Epithelial cell of prostate (primary cell): Measurements from ENCODE around the gene REXO5.
"Not testable (repeated sequence)": the region's sequence is repeated elsewhere in the genome, so short reads cannot be mapped to it uniquely, and the experiment has no call there.

ENCODE experiments used
- DNase-seq: peaks from one replicate; pipeline ENCODE4 v3.0.0-alpha.2; 2011; ENCODE audit warnings: low read depth, low spot score
- H3K27ac ChIP-seq: fragments of 450-650 bp; 2 replicates; pipeline ENCODE4 v1.5.1; 2017; ENCODE audit warnings: mild to moderate bottlenecking

REXO5 gene, protein sequence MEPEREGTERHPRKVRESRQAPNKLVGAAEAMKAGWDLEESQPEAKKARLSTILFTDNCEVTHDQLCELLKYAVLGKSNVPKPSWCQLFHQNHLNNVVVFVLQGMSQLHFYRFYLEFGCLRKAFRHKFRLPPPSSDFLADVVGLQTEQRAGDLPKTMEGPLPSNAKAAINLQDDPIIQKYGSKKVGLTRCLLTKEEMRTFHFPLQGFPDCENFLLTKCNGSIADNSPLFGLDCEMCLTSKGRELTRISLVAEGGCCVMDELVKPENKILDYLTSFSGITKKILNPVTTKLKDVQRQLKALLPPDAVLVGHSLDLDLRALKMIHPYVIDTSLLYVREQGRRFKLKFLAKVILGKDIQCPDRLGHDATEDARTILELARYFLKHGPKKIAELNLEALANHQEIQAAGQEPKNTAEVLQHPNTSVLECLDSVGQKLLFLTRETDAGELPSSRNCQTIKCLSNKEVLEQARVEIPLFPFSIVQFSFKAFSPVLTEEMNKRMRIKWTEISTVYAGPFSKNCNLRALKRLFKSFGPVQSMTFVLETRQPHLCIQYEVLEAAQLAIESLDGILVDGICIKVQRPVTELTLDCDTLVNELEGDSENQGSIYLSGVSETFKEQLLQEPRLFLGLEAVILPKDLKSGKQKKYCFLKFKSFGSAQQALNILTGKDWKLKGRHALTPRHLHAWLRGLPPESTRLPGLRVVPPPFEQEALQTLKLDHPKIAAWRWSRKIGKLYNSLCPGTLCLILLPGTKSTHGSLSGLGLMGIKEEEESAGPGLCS

DNA sequence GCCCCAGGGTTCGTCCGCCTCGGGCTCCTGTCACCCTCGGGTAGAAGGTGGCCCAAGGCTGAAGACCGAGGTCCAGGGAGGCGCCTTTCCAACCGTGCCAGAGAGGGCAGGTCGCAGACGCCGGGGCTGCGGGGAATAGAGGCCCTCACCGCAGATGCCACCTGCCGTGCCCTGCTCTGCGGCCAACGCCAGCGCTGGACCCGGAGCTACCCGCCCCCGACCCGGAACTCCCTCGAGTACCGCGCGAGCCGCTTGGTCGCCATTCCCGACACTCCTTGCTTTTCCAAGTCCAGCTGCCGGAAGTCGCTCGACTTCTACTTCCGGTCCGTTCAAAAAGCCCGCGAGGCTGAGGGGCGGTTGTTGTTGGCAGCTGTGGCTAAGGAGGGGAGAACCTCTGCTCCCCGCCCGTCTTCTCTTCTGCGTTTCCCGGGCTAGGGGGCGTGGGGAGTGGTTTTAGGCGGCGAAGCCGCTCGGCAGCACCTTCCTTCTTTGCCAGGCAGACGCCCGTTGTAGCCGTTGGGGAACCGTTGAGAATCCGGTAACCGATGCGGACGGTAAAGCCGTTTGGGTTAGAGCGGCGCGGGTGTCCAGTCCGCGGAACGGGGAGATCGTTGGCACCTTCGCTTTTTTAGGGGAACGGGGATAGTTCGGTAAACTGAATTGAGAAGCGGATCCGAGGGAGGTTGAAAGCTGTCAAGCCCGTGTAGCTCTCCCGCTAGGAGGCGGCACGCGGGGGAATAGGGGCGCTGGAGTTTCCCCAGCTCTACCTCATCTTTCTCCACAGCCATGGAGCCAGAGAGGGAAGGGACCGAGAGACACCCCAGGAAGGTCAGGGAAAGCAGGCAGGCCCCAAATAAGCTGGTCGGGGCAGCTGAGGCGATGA, at the start of gene REXO5, which contains the start of gene ERI2:
Gene REXO5 (plus strand): TSS at position 360 of the 883 bp plus-strand sequence. CDS start 427 bp downstream, at position 787.
Gene ERI2 (minus strand): TSS at position 305 of the 883 bp plus-strand sequence. CDS start 42 bp downstream, at position 263.
- peak; percentile 53 for DNase-seq
- peak within 1 kb of the TSS; percentile 89 for H3K27ac ChIP-seq

DNA sequence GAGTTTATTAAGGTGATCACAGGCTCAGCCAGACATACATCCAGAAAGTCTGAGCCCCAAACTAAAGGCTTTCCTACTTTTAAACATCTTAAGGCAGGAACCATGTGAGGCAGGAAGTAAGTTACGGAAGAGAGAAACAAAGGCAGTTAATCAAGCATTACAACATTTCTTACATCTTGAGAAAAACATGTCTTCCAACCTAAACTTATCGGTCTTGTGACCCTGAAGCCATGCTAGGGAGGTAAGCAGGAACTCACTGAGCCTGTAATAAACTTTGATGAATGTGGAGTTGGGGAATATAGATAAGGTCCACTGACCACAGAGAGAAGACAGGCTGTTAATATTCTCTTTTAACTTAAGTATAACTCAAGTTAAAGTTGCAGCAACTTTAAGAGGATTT, 46.0 kb upstream of the REXO5 start:
- no peak overlapping the region for H3K27ac ChIP-seq
- no peak for DNase-seq

DNA sequence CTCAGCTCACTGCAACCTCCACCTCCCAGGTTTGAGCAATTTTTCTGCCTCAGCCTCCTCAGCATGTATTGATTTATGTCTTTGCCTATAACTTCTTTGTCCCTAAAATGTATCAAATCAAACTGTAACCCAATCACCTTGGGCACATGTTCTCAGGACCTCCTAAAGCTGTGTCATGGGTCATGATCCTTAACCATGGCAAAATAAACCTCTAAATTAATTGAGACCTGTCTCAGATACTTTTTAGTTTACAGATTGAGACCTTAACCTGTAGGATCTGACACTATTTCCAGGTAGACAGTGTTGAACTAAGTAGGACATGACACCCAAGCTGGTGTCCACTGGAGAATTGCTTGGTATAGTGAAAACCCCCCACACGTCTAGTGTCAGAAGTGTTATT, 45.2 kb upstream of the REXO5 start:
- no peak overlapping the region for H3K27ac ChIP-seq
- DNase-seq, result no peak

DNA sequence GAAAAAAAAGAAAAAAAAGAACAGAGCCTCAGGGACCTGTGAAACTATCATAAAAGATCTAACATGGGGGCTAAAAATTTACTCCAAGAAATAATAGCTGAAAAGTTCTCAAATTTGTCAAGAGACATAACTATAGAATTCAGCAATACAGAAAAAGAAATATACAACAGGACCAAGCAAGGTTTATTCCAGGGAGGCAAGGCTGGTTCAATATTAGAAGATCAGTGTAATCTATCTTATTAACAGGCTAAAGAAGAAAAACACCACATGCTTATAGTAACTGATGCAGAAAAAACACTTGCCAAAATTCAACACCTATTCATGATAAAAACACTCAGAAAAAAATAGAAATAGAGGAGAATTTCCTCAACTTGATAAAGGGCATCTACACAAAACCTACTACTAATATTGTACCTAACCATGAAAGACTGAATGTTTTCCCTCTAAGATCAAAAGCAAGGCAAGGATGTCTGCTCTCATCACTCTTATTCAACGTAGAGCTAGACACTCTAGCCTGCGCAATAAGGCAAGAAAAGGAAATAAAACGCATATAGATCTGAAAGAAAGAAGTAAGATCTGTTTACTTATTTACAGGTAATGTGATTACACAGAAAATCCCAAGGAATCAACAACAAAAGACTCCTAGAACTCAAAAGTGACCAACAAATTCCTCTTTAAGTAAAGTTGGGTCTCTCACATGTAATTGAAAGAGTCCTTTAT, 43.8 kb upstream of the REXO5 start:
- no peak for DNase-seq
- no peak overlapping the region for H3K27ac ChIP-seq

DNA sequence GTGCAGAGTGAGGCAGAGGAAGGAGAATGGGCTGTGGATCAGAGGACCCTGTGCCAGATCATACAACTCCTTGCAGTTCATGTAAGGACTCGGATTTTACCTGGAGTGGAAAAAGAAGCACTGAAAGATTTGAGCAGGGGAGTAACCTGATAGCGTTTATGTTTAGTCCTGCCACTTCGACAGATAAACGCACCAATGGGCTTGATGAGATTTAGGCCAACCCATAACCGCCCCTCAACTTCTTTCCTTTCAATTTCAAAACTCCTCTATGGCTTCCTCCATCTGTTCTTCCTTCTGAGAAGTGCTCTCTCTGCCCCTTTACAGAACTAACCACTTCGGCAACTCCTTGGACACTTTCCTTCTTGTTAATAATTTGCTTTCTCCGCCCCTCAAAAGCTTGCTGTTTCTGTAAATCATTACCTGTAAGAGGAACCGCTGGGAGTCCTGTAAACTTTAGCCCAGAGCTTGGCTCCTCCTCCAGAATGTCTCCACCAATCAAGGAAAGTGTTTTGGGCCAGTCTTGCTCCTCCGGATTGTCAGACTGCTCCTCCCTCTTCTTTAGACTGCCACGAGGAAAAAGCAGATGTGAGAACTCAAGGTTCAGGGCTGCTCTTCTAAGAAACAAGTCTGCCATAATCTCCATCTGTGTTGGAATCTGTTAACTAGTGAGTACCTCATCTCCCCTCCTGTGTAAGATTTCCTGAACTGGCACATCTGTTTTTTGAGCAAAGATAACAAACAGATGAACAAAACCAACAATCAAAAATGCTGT, 42.7 kb upstream of the REXO5 start, which contains the start of gene ACSM3:
Gene ACSM3 (plus strand): TSS at position 554 of the 772 bp plus-strand sequence. CDS start 6,021 bp downstream, outside the sequence.
- peak within 1 kb of the TSS; percentile 4 for H3K27ac ChIP-seq
- peak; percentile 39 for DNase-seq

DNA sequence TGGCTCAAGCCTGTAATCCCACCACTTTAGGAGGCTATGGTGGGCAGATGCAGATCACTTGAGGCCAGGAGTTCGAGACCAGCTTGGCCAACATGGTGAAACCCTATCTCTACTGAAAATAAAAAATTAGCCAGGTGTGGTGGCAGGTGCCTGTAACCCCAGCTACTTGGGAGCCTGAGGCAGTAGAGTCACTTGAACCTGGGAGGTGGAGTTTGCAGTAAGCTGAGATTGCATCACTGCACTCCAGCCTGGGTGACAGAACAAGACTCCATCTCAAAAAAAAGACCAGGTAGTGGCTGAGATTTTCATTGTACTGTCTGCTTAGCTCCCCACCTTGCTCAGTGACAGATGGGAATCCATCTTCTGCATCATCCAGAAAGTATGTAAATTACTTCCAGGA, 41.9 kb upstream of the REXO5 start:
- H3K27ac ChIP-seq, DNase-seq: not testable (repeated sequence)

DNA sequence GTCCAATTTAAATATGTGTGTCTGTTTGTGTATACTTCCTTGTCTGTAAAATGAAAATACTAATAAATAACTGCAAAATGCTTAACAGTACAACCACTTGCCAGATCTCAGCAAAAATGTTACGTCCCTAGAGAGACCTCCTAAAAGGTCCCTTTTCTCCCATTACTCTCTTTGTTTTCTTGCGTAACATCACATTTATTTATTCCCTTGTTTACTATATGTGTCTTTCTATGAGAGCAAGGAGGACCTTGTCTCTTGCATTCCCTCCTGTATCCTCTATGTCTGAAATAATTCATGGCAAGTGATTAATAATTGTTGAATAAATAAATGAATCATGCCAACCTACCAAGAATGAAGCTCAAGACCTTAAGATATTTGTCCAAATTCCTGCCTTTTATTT, 40.6 kb upstream of the REXO5 start:
- no peak for DNase-seq
- no peak overlapping the region for H3K27ac ChIP-seq

DNA sequence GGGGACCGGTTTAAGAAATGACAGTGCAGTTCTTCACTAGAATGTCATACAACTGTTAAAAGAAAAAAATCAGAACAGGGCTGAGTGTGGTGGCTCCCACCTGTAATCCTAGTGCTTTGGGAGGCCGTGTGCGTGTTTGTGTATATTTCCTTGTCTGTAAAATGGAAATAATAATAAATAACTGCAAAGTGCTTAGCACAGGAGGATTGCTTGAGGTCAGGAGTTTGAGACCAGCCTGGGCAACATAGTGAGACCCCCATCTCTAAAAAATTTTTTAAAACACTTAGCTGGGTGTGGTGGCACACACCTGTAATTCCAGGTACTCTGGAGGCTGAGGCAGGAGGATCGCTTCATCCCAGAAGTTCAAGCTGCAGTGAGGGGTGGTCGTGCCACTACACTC, 40.0 kb upstream of the REXO5 start:
- DNase-seq, result no peak
- no peak overlapping the region for H3K27ac ChIP-seq

DNA sequence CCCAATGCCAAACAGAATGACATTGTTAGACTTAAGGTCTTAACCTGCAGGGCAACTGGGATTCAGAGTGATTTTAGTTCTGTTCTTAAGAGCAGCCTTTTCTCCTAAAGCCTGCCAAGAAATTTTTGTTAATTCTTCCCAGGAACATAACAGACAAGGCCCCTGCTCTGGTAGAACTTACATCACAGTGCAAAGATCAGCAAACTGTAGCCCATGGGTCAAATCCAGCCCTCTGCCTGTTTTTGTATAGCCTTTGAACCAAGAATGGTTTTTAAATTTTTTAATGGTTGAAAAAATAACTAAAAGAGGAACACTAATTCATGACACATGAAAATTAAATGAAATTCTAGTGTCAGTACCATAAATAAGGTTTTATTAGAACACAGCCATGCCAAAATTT, 38.8 kb upstream of the REXO5 start:
- DNase-seq, result no peak
- no peak overlapping the region for H3K27ac ChIP-seq

DNA sequence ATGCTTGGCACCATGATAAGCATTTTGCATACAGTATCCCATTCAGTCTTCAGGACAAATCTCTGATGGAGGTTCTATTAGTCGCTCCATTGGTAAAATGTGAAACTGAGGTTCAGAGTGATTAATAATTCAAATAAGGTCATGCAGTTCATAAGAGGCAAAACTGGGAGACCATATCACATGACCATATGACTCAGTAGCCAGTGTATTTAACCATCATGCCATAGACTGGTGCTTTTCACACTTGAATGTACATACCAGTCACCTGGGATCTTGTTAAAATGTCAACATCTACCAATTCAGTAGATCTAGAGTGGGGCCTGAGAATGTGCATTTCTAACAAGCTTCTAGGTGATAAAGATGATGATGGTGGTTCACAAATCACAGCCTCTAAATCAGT, 38.2 kb upstream of the REXO5 start:
- no peak overlapping the region for H3K27ac ChIP-seq
- peak; percentile 56 for DNase-seq

DNA sequence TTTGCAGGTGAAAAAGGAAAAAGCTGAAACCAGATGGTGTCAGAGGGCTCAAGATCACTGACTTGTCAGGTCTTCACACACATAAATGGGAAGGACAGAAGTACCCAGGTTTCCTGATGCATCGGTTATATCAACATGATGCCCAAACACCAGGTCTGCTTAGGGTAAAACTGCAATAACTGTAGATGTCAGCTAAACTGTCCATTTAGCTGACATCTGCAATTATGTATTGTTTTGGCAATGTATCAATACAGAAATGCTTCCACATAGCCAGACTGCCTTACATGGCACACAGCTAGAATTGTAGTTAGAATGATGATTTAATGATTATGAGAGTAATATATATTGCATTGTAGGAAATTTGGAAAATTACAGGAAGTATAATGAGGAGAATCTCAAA, 37.5 kb upstream of the REXO5 start:
- no peak for DNase-seq
- H3K27ac ChIP-seq, result no peak overlapping the region

DNA sequence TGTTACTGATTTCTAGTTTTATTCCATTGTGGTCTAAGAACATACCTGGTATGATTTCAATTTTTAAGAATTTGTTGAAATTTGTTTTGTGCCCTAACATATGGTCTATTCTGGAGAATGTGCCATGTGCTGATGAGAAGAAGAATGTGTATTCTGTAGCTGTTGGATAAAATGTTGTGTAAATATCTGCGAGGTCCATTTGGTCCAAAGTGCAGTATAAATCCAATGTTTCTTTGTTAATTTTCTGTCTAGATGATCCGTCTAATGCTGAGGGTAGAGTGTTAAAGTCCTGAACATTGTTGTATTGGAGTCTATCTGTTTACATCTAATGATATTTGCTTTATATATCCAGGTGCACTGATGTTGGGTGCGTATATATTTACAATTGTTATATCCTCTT, 32.6 kb upstream of the REXO5 start:
- no peak for DNase-seq
- H3K27ac ChIP-seq, result no peak overlapping the region

DNA sequence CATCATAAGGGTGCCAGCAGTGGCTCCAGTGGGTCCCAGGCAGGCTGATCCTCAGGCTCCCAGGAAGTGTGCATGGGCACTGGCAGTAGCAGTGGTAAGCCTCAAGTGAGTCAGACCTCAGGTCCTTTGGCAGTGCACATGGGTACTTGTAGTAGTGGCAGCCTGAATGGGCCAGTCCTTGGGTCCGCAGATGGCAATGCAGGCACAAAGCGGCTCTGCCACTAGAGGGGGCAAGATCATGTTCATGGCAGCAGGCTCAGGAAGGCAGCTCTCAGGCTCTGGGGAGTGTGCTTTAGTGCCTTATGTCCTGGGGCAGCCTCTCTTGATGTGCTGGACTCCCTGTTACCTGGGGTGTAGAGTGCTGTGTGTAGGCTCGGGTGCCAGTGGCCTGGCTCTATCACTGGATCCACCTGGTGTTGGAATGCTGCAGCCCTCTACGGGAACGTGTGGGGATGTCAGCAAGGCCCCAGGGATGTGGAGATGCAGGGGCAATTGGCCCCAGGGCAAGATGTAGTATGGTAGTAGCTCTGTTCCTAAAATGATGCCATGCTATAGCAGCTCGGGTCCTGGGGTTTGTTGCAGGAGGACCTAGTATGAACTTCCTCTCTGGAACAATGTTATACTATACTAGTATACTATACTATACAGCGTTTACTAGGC, 31.5 kb upstream of the REXO5 start:
- H3K27ac ChIP-seq, result no peak overlapping the region
- peak; percentile 39 for DNase-seq

DNA sequence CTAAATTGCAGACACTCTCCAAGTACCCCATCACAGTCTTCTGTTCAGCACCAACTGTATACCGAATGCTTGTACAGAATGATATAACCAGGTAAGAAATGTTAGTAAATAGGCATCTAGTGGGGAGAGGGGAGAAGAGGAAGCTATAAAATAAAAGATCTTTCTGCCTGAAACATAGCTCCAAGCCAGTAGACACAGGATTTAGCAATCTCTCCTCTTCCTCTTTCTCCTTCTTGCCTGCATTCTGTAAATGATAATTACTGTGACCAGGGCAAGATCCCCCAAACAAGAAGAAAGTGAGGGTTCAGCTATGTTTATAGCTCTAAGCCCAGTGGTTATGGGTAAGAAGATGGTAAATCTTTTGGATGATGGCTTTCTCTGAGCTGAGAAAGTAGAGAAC, 24.6 kb upstream of the REXO5 start:
- H3K27ac ChIP-seq, result no peak overlapping the region
- DNase-seq, result no peak

DNA sequence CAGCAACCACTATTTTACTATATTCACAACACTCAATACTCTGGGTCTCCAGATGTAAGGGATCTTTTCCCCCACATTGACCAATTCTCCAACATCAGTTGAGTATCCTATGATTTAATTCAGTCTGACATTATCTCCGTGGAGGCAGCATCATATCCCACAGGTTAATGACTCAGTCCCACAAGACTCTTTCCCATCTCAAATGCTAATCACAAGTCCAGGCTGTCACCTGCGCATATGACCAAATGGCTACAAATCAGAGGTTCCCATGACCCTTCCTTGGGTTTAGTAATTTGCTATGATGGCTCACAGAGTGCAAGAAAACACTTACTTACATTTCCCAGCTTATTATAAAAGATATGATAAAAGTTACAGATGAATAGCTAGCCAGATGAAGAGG, 23.9 kb upstream of the REXO5 start:
- no peak overlapping the region for H3K27ac ChIP-seq
- no peak for DNase-seq

DNA sequence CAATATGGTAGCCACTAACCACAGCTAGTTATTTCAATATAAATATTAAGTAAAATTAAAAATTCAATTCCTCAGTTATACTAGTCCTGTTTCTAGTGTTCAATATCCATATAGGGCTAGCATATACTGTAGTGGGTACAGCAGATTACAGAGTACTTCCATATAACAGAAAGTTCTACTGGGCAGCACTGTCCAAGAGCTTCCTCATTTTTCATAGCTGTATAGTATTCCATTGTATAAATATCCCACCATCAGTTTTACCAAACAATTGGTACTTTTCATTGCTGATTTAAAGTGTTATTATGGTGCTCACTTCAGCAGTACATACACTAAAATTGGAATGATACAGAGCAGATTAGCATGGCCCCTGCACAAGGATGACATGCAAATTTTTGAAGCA, 22.1 kb upstream of the REXO5 start:
- H3K27ac ChIP-seq, result no peak overlapping the region
- DNase-seq, result no peak

DNA sequence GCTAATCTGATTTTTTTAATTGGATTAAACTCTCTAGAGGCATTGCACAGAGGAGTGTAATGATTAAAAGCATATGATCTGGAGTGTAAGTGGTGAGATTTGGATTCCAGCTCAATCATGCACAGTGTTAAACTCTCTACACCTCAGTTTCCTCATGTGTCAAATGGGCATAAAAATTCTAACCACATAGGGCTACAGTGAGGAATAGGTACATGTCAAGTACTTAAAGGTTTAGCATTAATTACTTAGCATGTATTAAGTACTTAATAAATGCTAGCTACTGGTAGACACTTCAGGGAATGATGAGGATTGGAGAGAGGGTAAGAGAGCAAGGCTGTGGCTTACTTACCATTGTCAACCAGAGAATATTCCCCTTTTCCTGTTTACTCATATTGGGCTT, 17.2 kb upstream of the REXO5 start:
- no peak overlapping the region for H3K27ac ChIP-seq
- no peak for DNase-seq

DNA sequence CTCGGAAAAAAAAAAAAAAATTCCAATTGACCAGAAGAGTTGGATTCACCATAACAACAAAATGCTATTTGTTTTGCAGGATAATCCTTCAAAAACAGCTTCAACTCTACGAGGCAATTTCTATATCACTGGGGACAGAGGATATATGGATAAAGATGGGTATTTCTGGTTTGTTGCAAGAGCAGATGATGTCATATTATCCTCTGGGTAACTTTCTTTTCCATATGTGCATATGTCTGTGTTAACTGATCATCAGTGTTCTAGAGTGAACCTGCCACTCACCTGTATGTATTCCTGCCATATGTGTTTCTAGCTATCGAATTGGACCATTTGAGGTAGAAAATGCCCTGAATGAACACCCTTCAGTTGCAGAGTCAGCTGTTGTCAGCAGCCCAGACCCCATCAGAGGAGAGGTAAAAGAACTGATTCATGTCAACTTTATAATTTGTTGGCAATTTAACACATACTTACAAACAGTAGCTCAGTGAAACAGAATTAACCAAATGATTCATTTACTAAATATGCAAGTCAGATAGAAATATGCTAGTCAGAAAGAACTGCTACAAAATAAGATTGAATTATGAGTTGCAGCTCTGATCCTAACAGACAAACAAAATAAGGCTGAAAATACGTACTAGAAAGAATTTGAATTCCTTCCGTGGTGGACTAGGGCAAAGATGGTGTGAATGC, 14.3 kb upstream of the REXO5 start:
- no peak for DNase-seq
- no peak overlapping the region for H3K27ac ChIP-seq
